Adrenal gland (tissue), 5 donors: ENCODE measurements around the gene VIT.

Source experiments
- CTCF ChIP-seq, 6 experiments: fragments of 450-650 bp in 4 of 6; fragments of 200-600 bp in 2 of 6; sonication (generic) in 1 of 6; IDR thresholded peaks; 1 replicate in 5 of 6; 2 replicates in 1 of 6; pipeline versions ENCODE4 v1.5.1 to v1.8.0; 2016 to 2021; ENCODE audit warnings: antibody characterized with exemption in 6 of 6, mild to moderate bottlenecking in 2 of 6, moderate library complexity in 1 of 6
- POLR2A ChIP-seq, 2 donors: fragments of 450-650 bp; IDR thresholded peaks; one replicate each; pipeline ENCODE4 v1.6.1; 2017; ENCODE audit warnings: antibody characterized with exemption in 2 of 2, mild to moderate bottlenecking in 2 of 2, moderate library complexity in 1 of 2
- donor health status: DM: no; HTN: no; CAD: no.

- TF ChIP-seq CTCF (IDR thresholded peaks at IDR 0.05), result no peak
- TF ChIP-seq POLR2A (IDR thresholded peaks at IDR 0.05), result no peak
Measured at GRCh38 chr2:36706021-36706876, 9.7 kb downstream of the VIT start.
